ENCODE measurements around the gene CDADC1. TPM values are rescaled to one million over a fixed set of nuclear protein-coding genes. Genes with fewer than 3 reads are reported as not detected.
A peak's percentile ranks its signal among the peaks of the same experiment; 100 is the strongest.

The CDADC1 gene
- total RNA-seq: 0.96 TPM

- peak within 1 kb of the TSS; percentile 67 to 78 for H3K4me3 ChIP-seq
- peak; percentile 88 to 99 for DNase-seq (ENCODE audit: low spot score in 2 of 2)
- peaks cover 0 to 4% of the 10 kb centered on the region in 2 donors for H3K36me3 ChIP-seq
- no peaks in the 10 kb centered on the region for H3K27me3 ChIP-seq
- intact Hi-C loops (cut with DNase I): loop anchor here (5.0 kb wide), 2 partner anchors 194 to 271 kb away; partner anchors contain the start of genes CAB39L, FNDC3A and SETDB2
- H3K9me3 ChIP-seq: no peaks in the 10 kb centered on the region
- peaks cover 0 to 5% of the 10 kb centered on the region in 2 donors for H3K4me1 ChIP-seq
- no peak for TF ChIP-seq CTCF (IDR thresholded peaks at IDR 0.05)
- H3K27ac ChIP-seq: peak within 1 kb of the TSS; percentile 81 to 93
Observed at GRCh38 chr13:49247643-49248621, at the start of gene CDADC1. Gene CDADC1, plus strand, starts transcription at chr13:49247925. Its CDS starts 113 bp downstream, at chr13:49248038.

- no peak for DNase-seq (ENCODE audit: low spot score in 2 of 2)
- Histone ChIP-seq H3K36me3 (peaks cover 26 to 53% of the 10 kb centered on the region in 2 donors), H3K4me1 (no peaks in the 10 kb centered on the region), H3K4me3 (no peak overlapping the region), H3K9me3 (no peaks in the 10 kb centered on the region), H3K27me3 (no peaks in the 10 kb centered on the region), H3K27ac (no peak overlapping the region)
- intact Hi-C loops (cut with DNase I): no loop called here
- TF ChIP-seq CTCF (IDR thresholded peaks at IDR 0.05): no peak
Observed at GRCh38 chr13:49206641-49207040, 41.1 kb upstream of the CDADC1 start.

GRCh38 chr13:49208619-49209018, 39.1 kb upstream of the CDADC1 start:
- no peak for DNase-seq (ENCODE audit: low spot score in 2 of 2)
- Histone ChIP-seq H3K4me1 (no peaks in the 10 kb centered on the region), H3K36me3 (peaks cover 24 to 35% of the 10 kb centered on the region in 2 donors), H3K27me3 (no peaks in the 10 kb centered on the region), H3K9me3 (no peaks in the 10 kb centered on the region), H3K27ac (no peak overlapping the region), H3K4me3 (no peak overlapping the region)
- intact Hi-C loops (cut with DNase I): no loop called here
- no peak for TF ChIP-seq CTCF (IDR thresholded peaks at IDR 0.05)

GRCh38 chr13:49210114-49210513, 37.6 kb upstream of the CDADC1 start:
- Histone ChIP-seq H3K36me3 (peaks cover 23 to 25% of the 10 kb centered on the region in 2 donors), H3K27ac (no peak overlapping the region), H3K9me3 (no peaks in the 10 kb centered on the region), H3K27me3 (no peaks in the 10 kb centered on the region), H3K4me1 (no peaks in the 10 kb centered on the region), H3K4me3 (no peak overlapping the region)
- no peak for DNase-seq (ENCODE audit: low spot score in 2 of 2)
- intact Hi-C loops (cut with DNase I): no loop called here
- no peak for TF ChIP-seq CTCF (IDR thresholded peaks at IDR 0.05)

GRCh38 chr13:49210669-49211068, 37.1 kb upstream of the CDADC1 start:
- no peak overlapping the region for H3K4me3 ChIP-seq
- H3K27me3 ChIP-seq: no peaks in the 10 kb centered on the region
- H3K9me3 ChIP-seq: no peaks in the 10 kb centered on the region
- H3K27ac ChIP-seq: no peak overlapping the region
- no peaks in the 10 kb centered on the region for H3K4me1 ChIP-seq
- intact Hi-C loops (cut with DNase I): no loop called here
- TF ChIP-seq CTCF (IDR thresholded peaks at IDR 0.05): no peak
- H3K36me3 ChIP-seq: peaks cover 18 to 20% of the 10 kb centered on the region in 2 donors
- DNase-seq (ENCODE audit: low spot score in 2 of 2): no peak

Data from ascending aorta (tissue), 2 donors.